Liver (tissue), 9 donors: ENCODE results near the gene LCMT1. TPM values are rescaled to one million over a fixed set of nuclear protein-coding genes. Genes with fewer than 3 reads are reported as not detected.

ENCODE experiments used
- DNase-seq: peaks from one replicate; pipeline ENCODE4 v3.0.0-alpha.2; 2017; ENCODE audit warnings: low spot score
- H3K27ac ChIP-seq, 2 donors: one replicate each; pipeline ENCODE4 v1.7.0; 2013; ENCODE audit warnings: inconsistent platforms in 2 of 2, low read length in 2 of 2, control low read depth in 1 of 2, low read depth in 1 of 2, mild to moderate bottlenecking in 1 of 2
- H3K27me3 ChIP-seq, 4 donors: one replicate each; pipeline versions ENCODE4 v1.6.1 to v1.7.0; 2013; ENCODE audit warnings: low read length in 3 of 4, inconsistent platforms in 1 of 4, mild to moderate bottlenecking in 1 of 4, moderate library complexity in 1 of 4; ENCODE audit not compliant: control insufficient read depth in 4 of 4, insufficient read depth in 4 of 4
- H3K36me3 ChIP-seq, 4 donors: one replicate each; pipeline versions ENCODE4 v1.6.1 to v1.7.0; 2013; ENCODE audit warnings: low read length in 3 of 4, mild to moderate bottlenecking in 3 of 4, low read depth in 1 of 4, moderate library complexity in 1 of 4; ENCODE audit not compliant: control insufficient read depth in 4 of 4, insufficient read depth in 3 of 4
- H3K4me1 ChIP-seq, 4 donors: one replicate each; pipeline versions ENCODE4 v1.6.1 to v1.7.0; 2013; ENCODE audit warnings: low read length in 3 of 4, mild to moderate bottlenecking in 3 of 4, moderate library complexity in 1 of 4; ENCODE audit not compliant: control insufficient read depth in 4 of 4, insufficient read depth in 4 of 4
- H3K4me3 ChIP-seq, 3 donors: one replicate each; pipeline versions ENCODE4 v1.6.1 to v1.7.0; 2013; ENCODE audit warnings: low read length in 3 of 3, control low read depth in 1 of 3, low read depth in 1 of 3, mild to moderate bottlenecking in 1 of 3
- H3K9ac ChIP-seq, 2 donors: one replicate each; pipeline ENCODE4 v1.7.0; 2013; ENCODE audit warnings: low read length in 2 of 2, mild to moderate bottlenecking in 2 of 2, moderate library complexity in 2 of 2, control low read depth in 1 of 2, low read depth in 1 of 2
- H3K9me3 ChIP-seq, 4 donors: one replicate each; pipeline versions ENCODE4 v1.6.1 to v1.7.0; 2013; ENCODE audit warnings: low read length in 3 of 4; ENCODE audit not compliant: control insufficient read depth in 4 of 4
- ATF3 ChIP-seq: IDR thresholded peaks from 2 replicates; pipeline ENCODE4 v1.6.1; 2016; ENCODE audit warnings: antibody characterized with exemption
- EGR1 ChIP-seq, 2 donors: IDR thresholded peaks; 2 replicates each; pipeline ENCODE4 v1.6.1; 2016 to 2018; ENCODE audit warnings: antibody characterized with exemption in 2 of 2, low read depth in 2 of 2
- FOXA1 ChIP-seq: IDR thresholded peaks from 2 replicates; pipeline ENCODE4 v1.6.1; 2016; ENCODE audit warnings: antibody characterized with exemption
- FOXA2 ChIP-seq: IDR thresholded peaks from 2 replicates; pipeline ENCODE4 v1.6.1; 2016; ENCODE audit warnings: antibody characterized with exemption
- GABPA ChIP-seq, 2 donors: IDR thresholded peaks in 1 of 2; conservative IDR thresholded peaks in 1 of 2; 2 replicates each; pipeline ENCODE4 v1.6.1; 2016; ENCODE audit warnings: antibody characterized with exemption in 2 of 2, mild to moderate bottlenecking in 1 of 2, moderate library complexity in 1 of 2
- HNF4A ChIP-seq, 2 donors: conservative IDR thresholded peaks; 2 replicates each; pipeline ENCODE4 v1.6.1; 2016; ENCODE audit warnings: antibody characterized with exemption in 2 of 2, mild to moderate bottlenecking in 2 of 2
- HNF4G ChIP-seq: IDR thresholded peaks from 2 replicates; pipeline ENCODE4 v1.6.1; 2016; ENCODE audit warnings: antibody characterized with exemption
- JUND ChIP-seq, 2 donors: IDR thresholded peaks; 2 replicates each; pipeline ENCODE4 v1.6.1; 2016; ENCODE audit warnings: antibody characterized with exemption in 2 of 2
- MAX ChIP-seq: IDR thresholded peaks from 2 replicates; pipeline ENCODE4 v1.6.1; 2016; ENCODE audit warnings: antibody characterized with exemption
- NR2F2 ChIP-seq: IDR thresholded peaks from 2 replicates; pipeline ENCODE4 v1.6.1; 2016; ENCODE audit warnings: antibody characterized with exemption
- RAD21 ChIP-seq, 2 donors: IDR thresholded peaks; 2 replicates each; pipeline ENCODE4 v1.6.1; 2016; ENCODE audit warnings: antibody characterized with exemption in 2 of 2, mild to moderate bottlenecking in 2 of 2
- RXRA ChIP-seq, 2 donors: IDR thresholded peaks; 2 replicates each; pipeline ENCODE4 v1.6.1; 2017 to 2018; ENCODE audit warnings: antibody characterized with exemption in 2 of 2, mild to moderate bottlenecking in 1 of 2
- SP1 ChIP-seq: IDR thresholded peaks from 2 replicates; pipeline ENCODE4 v1.6.1; 2018; ENCODE audit warnings: antibody characterized with exemption, mild to moderate bottlenecking
- TAF1 ChIP-seq: conservative IDR thresholded peaks from 2 replicates; pipeline ENCODE4 v1.6.1; 2016; ENCODE audit warnings: antibody characterized with exemption, mild to moderate bottlenecking
- YY1 ChIP-seq: IDR thresholded peaks from 2 replicates; pipeline ENCODE4 v1.6.1; 2016; ENCODE audit warnings: antibody characterized with exemption, mild to moderate bottlenecking
- ZBTB33 ChIP-seq: IDR thresholded peaks from 2 replicates; pipeline ENCODE4 v1.6.1; 2016; ENCODE audit warnings: antibody characterized with exemption
- WGBS: extraction: QIAGEN DNeasy Blood & Tissue Kit; methylation state at CpG from one replicate; pipeline ENCODE4 v1.1.7; 2013; 5-methylcytosine and 5-hydroxymethylcytosine counted together
- polyA plus RNA-seq, 2 donors: library from polyadenylated mRNA; stranded (reverse) in 1 of 2; unstranded in 1 of 2; fragments of 200-250 nt in 1 of 2; fragments of >200 nt in 1 of 2; fragmentation: Nextera tagmentation in 1 of 2; extraction: Ambion mirVana in 1 of 2; gene quantifications; one replicate each; pipeline versions ENCODE4 v1.2.1 to v1.2.3, GENCODE V29; 2013 to 2015
- total RNA-seq, 2 donors: library from RNA; depleted of rRNA; stranded (reverse); fragments of >200 nt; gene quantifications; one replicate each; pipeline ENCODE4 v1.2.3, GENCODE V29; 2014
- TF ChIP-seq, protein P1 (sequence below): fragments of 150-350 bp; IDR thresholded peaks from 2 replicates; pipeline ENCODE4 v1.5.1; 2017; ENCODE audit warnings: improper control_type of control experiment, low read depth, low read length; ENCODE audit not compliant: missing input control
- TF ChIP-seq, protein P2 (sequence below): IDR thresholded peaks from 2 replicates; pipeline ENCODE4 v1.6.1; 2016; ENCODE audit warnings: antibody characterized with exemption, mild to moderate bottlenecking
- donor health status: healthy.
- donor health status: healthy.
- donor health status: healthy.
- donor health status: healthy.
- donor health status: healthy.

The LCMT1 gene
- total and polyA plus RNA-seq, 4 donors = 4.8 to 8.2 (median 6.6) TPM

DNA sequence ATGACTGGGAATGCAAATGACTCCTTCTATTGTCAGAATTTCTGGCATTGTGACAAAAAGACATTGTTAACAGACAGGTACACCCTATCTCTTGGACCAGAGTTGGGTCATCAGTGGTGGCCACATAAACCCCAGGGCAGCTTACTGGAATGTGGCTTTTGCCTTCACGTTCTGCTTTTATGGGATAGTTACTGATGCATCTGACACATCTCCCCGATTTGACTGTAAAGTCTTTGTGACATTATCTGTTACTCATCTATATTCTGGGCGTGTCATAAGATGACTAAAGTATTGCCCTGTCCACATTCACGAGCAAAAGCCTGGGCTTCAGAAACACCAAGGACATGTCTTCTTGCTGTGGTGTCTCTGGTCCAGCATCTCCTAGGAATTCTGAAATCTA lies 86.5 kb downstream of the LCMT1 start:
- no peak for DNase-seq
- peaks cover 0 to 3% (median 0%) of the 10 kb centered on the region in 4 donors for H3K4me1 ChIP-seq
- no peak for TF ChIP-seq TAF1
- TF ChIP-seq SP1 = no peak
- TF ChIP-seq ATF3 = no peak
- TF ChIP-seq MAX = no peak
- TF ChIP-seq, protein P1, sequence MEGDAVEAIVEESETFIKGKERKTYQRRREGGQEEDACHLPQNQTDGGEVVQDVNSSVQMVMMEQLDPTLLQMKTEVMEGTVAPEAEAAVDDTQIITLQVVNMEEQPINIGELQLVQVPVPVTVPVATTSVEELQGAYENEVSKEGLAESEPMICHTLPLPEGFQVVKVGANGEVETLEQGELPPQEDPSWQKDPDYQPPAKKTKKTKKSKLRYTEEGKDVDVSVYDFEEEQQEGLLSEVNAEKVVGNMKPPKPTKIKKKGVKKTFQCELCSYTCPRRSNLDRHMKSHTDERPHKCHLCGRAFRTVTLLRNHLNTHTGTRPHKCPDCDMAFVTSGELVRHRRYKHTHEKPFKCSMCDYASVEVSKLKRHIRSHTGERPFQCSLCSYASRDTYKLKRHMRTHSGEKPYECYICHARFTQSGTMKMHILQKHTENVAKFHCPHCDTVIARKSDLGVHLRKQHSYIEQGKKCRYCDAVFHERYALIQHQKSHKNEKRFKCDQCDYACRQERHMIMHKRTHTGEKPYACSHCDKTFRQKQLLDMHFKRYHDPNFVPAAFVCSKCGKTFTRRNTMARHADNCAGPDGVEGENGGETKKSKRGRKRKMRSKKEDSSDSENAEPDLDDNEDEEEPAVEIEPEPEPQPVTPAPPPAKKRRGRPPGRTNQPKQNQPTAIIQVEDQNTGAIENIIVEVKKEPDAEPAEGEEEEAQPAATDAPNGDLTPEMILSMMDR = no peak
- TF ChIP-seq, protein P2, sequence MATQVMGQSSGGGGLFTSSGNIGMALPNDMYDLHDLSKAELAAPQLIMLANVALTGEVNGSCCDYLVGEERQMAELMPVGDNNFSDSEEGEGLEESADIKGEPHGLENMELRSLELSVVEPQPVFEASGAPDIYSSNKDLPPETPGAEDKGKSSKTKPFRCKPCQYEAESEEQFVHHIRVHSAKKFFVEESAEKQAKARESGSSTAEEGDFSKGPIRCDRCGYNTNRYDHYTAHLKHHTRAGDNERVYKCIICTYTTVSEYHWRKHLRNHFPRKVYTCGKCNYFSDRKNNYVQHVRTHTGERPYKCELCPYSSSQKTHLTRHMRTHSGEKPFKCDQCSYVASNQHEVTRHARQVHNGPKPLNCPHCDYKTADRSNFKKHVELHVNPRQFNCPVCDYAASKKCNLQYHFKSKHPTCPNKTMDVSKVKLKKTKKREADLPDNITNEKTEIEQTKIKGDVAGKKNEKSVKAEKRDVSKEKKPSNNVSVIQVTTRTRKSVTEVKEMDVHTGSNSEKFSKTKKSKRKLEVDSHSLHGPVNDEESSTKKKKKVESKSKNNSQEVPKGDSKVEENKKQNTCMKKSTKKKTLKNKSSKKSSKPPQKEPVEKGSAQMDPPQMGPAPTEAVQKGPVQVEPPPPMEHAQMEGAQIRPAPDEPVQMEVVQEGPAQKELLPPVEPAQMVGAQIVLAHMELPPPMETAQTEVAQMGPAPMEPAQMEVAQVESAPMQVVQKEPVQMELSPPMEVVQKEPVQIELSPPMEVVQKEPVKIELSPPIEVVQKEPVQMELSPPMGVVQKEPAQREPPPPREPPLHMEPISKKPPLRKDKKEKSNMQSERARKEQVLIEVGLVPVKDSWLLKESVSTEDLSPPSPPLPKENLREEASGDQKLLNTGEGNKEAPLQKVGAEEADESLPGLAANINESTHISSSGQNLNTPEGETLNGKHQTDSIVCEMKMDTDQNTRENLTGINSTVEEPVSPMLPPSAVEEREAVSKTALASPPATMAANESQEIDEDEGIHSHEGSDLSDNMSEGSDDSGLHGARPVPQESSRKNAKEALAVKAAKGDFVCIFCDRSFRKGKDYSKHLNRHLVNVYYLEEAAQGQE = no peak
- TF ChIP-seq YY1 = no peak
- no peak for TF ChIP-seq ZBTB33
- TF ChIP-seq RAD21 (IDR thresholded peaks at IDR 0.05) = no peak
- TF ChIP-seq FOXA1 = no peak
- no peak for TF ChIP-seq RXRA (IDR thresholded peaks at IDR 0.05)
- no peak for TF ChIP-seq JUND (IDR thresholded peaks at IDR 0.05)
- TF ChIP-seq HNF4A (conservative IDR thresholded peaks at IDR 0.05) = no peak
- no peak for TF ChIP-seq GABPA (IDR thresholded peaks at IDR 0.05 in 1 of 2, conservative IDR thresholded peaks at IDR 0.05 in 1 of 2)
- TF ChIP-seq NR2F2 = no peak
- TF ChIP-seq EGR1 (IDR thresholded peaks at IDR 0.05; ENCODE audit: low read depth in 2 of 2) = no peak
- no peak for TF ChIP-seq FOXA2
- no peak for TF ChIP-seq HNF4G
- 86% methylated on average over 4 of the region's 4 CpGs for WGBS
- no peaks in the 10 kb centered on the region for H3K27me3 ChIP-seq
- no peaks in the 10 kb centered on the region for H3K9me3 ChIP-seq
- no peak overlapping the region for H3K27ac ChIP-seq
- no peak overlapping the region for H3K4me3 ChIP-seq
- H3K9ac ChIP-seq = no peak overlapping the region
- no peaks in the 10 kb centered on the region for H3K36me3 ChIP-seq

- no peak overlapping the region for H3K27ac ChIP-seq
- WGBS = 92% methylated on average over 7 of the region's 7 CpGs
- no peaks in the 10 kb centered on the region for H3K9me3 ChIP-seq
- no peak overlapping the region for H3K9ac ChIP-seq
- no peak overlapping the region for H3K4me3 ChIP-seq
- no peaks in the 10 kb centered on the region for H3K27me3 ChIP-seq
- no peaks in the 10 kb centered on the region for H3K36me3 ChIP-seq
- no peak for TF ChIP-seq FOXA2
- TF ChIP-seq FOXA1 = no peak
- TF ChIP-seq YY1 = no peak
- H3K4me1 ChIP-seq = peaks cover 0 to 3% (median 0%) of the 10 kb centered on the region in 4 donors
- no peak for DNase-seq
These were observed 87.9 kb downstream of the LCMT1 start for GRCh38 chr16:25199457-25199856.
